SK-N-SH treated with all-trans-retinoic acid at 6 μM for 48 hours (cell line): ENCODE data around the gene TRIP4.

Experiments
- ARNTL ChIP-seq: fragments of 450-650 bp; formaldehyde crosslinking; IDR thresholded peaks from 2 replicates; pipeline ENCODE4 v1.5.0; 2020; ENCODE audit warnings: low read depth, mild to moderate bottlenecking, moderate library complexity, borderline replicate concordance
- RARB ChIP-seq: fragments of 250-450 bp; sonication (Bioruptor Pico); IDR thresholded peaks from 2 replicates; pipeline ENCODE4 v1.8.0; 2021; ENCODE audit warnings: mild to moderate bottlenecking, moderate library complexity
- ZC3H10 ChIP-seq: fragments of 250-450 bp; sonication (Bioruptor Pico); IDR thresholded peaks from 2 replicates; pipeline ENCODE4 v1.5.1; 2021; ENCODE audit warnings: mild to moderate bottlenecking, moderate library complexity
- ZNF70 ChIP-seq: fragments of 450-650 bp; formaldehyde crosslinking; IDR thresholded peaks from 2 replicates; pipeline ENCODE4 v1.5.0; 2020; ENCODE audit warnings: mild to moderate bottlenecking, moderate library complexity
- TF ChIP-seq, protein P1 (sequence below): fragments of 250-450 bp; sonication (Bioruptor Pico); IDR thresholded peaks from 2 replicates; pipeline ENCODE4 v1.5.1; 2020; ENCODE audit warnings: low read depth, mild to moderate bottlenecking, moderate library complexity
- TF ChIP-seq, protein P2 (sequence below): fragments of 250-450 bp; sonication (Bioruptor Pico); IDR thresholded peaks from 2 replicates; pipeline ENCODE4 v1.8.0; 2021; ENCODE audit warnings: low read depth, mild to moderate bottlenecking, moderate library complexity, borderline replicate concordance

DNA sequence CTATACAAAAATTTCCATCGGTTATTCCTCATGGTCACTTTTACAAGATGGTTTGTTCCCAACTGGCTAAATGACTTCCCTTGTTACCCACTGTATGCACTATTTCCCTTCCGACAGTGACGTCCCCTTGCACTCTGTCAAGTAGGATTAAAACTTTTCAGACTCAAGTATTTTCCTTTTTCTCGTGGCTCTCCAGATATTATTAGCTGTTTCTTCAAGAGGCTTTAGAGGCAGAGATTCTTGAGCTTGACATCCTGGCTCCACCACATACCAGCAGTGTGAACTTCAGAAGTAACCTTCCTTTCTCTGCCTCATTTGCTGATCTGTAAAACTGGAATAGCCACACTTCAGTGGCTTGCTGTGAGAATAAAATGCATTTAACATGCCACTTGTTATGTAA is 45.7 kb upstream of the TRIP4 start:
- TF ChIP-seq ARNTL (CRISPR knock-in tag) (no peak), ZNF70 (no peak), ZC3H10 (CRISPR knock-in tag) (no peak), RARB (CRISPR knock-in tag) (no peak)
- TF ChIP-seq, protein P1, sequence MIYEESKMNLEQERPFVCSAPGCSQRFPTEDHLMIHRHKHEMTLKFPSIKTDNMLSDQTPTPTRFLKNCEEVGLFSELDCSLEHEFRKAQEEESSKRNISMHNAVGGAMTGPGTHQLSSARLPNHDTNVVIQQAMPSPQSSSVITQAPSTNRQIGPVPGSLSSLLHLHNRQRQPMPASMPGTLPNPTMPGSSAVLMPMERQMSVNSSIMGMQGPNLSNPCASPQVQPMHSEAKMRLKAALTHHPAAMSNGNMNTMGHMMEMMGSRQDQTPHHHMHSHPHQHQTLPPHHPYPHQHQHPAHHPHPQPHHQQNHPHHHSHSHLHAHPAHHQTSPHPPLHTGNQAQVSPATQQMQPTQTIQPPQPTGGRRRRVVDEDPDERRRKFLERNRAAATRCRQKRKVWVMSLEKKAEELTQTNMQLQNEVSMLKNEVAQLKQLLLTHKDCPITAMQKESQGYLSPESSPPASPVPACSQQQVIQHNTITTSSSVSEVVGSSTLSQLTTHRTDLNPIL (CRISPR knock-in tag), result no peak
- TF ChIP-seq, protein P2, sequence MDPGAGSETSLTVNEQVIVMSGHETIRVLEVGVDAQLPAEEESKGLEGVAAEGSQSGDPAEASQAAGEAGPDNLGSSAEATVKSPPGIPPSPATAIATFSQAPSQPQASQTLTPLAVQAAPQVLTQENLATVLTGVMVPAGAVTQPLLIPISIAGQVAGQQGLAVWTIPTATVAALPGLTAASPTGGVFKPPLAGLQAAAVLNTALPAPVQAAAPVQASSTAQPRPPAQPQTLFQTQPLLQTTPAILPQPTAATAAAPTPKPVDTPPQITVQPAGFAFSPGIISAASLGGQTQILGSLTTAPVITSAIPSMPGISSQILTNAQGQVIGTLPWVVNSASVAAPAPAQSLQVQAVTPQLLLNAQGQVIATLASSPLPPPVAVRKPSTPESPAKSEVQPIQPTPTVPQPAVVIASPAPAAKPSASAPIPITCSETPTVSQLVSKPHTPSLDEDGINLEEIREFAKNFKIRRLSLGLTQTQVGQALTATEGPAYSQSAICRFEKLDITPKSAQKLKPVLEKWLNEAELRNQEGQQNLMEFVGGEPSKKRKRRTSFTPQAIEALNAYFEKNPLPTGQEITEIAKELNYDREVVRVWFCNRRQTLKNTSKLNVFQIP (CRISPR knock-in tag), result no peak
